ENCODE data around the gene CMTM8. TPM values are rescaled to one million over a fixed set of nuclear protein-coding genes. Genes with fewer than 3 reads are reported as not detected.
"Not testable (repeated sequence)": the region's sequence is repeated elsewhere in the genome, so short reads cannot be mapped to it uniquely, and the experiment has no call there.

The CMTM8 gene
- total RNA-seq, 2 experiments from 2014 or later: 5.7 to 6.2 TPM

DNA sequence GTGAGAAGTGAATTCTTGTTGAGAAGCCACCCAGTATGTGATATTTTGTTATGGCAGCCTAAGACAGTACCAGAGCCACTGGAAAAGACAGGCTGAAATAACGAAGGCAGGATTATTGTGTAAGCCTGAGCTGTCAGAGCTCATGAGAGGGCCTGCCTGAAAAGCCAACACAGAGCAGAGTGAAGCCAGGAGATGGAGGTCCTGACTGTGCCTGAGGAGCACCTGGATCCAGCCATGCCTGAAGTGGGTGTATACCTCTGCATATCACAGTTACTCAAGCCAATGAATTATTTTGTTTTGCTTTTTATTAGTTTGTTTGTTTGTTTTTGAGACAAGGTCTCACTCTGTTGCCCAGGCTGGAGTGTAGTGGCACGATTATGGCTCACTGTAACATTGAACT lies 149.0 kb downstream of the CMTM8 start:
- peaks cover 8% of the 10 kb centered on the region for H3K27me3 Mint-ChIP-seq
- no peak overlapping the region for H3K27ac Mint-ChIP-seq
- no peaks in the 10 kb centered on the region for H3K9me3 Mint-ChIP-seq
- no peak for DNase-seq
- H3K36me3 Mint-ChIP-seq (ENCODE audit: low read depth): peaks cover 3% of the 10 kb centered on the region
- H3K4me1 Mint-ChIP-seq: peaks cover 14% of the 10 kb centered on the region
- CTCF ChIA-PET: interaction anchor here (1.3 to 1.5 kb wide), 2 partner anchors 11 to 12 kb away, joined by 4 to 9 read pairs; no protein-coding TSS in a partner anchor
- POLR2A ChIA-PET: interaction anchor here (1.2 to 1.3 kb wide), 2 partner anchors 11 to 281 kb away, joined by 3 to 5 read pairs; partner anchors contain the start of gene GPD1L
- H3K4me3 Mint-ChIP-seq: no peak overlapping the region

GRCh38 chr3:32389577-32389976 lies 151.1 kb downstream of the CMTM8 start:
- POLR2A ChIA-PET, H3K4me3 Mint-ChIP-seq, H3K27me3 Mint-ChIP-seq, H3K9me3 Mint-ChIP-seq, H3K27ac Mint-ChIP-seq, DNase-seq: not testable (repeated sequence)
- Mint-ChIP-seq H3K4me1 (peaks cover 29% of the 10 kb centered on the region), H3K36me3 (ENCODE audit: low read depth) (peaks cover 21% of the 10 kb centered on the region)
- CTCF ChIA-PET: interaction anchor here (0.7 to 3.5 kb wide), 4 partner anchors 14 to 151 kb away, joined by 4 to 23 read pairs (median 6); partner anchors contain the start of gene CMTM8

GRCh38 chr3:32391643-32392535 lies 153.4 kb downstream of the CMTM8 start, which contains the start of gene CMTM7:
CMTM7 (plus strand) TSS chr3:32391853; CDS start chr3:32391907, 54 bp downstream.
- Mint-ChIP-seq H3K27me3 (no peaks in the 10 kb centered on the region), H3K27ac (peak within 1 kb of the TSS; percentile 90), H3K4me3 (peak within 1 kb of the TSS; percentile 97), H3K36me3 (ENCODE audit: low read depth) (peaks cover 27% of the 10 kb centered on the region), H3K9me3 (no peaks in the 10 kb centered on the region), H3K4me1 (peaks cover 52% of the 10 kb centered on the region)
- ChIA-PET CTCF (interaction anchor here (1.0 to 3.5 kb wide), 7 partner anchors 9 to 117 kb away, joined by 4 to 23 read pairs (median 8); no protein-coding TSS in a partner anchor), POLR2A (interaction anchor here (0.9 to 3.1 kb wide), 17 partner anchors 8 to 859 kb away, joined by 3 to 18 read pairs (median 5); partner anchors contain the start of genes CMTM6 and STT3B)
- peak; percentile 74 for DNase-seq

DNA sequence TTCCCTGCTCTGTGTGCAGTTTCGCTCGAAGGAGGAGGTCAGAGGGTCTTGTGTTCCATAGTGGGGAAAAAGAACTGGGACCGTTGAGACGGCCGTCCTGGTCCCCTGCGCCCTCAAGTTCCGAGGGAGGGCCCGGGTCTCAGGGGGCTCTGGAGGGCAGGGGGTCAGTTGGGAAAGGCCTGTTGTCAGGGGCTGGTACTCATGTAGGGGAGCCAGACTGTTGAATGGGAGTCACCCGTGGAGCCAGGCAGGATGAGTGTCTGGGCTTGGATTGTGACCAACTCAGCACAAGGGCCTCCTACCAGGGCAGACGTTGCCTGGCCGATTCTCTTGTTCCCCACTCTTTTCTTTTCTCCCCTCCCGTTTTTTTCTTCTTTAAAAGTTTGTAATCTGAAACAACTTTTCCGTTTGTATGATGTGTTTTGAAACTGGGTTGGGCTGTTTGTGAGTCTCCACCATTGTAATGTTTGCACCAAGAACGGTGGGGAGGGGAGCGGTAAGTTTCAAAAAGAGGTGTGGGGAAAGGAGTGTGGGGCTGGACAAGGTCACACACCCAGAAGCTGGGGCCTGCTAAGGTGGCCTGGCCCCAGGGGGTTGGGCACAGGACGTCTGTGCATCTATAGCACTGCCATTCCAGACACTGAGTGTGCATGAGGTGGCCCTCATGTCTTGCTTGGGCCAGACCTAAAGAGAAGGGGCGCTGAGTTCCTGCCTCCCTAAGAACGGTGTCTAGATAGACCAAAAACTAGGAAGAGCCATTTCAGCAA lies 154.2 kb downstream of the CMTM8 start:
- H3K4me1 Mint-ChIP-seq: peaks cover 55% of the 10 kb centered on the region
- H3K36me3 Mint-ChIP-seq (ENCODE audit: low read depth): peaks cover 27% of the 10 kb centered on the region
- ChIA-PET CTCF (interaction anchor here (3.5 kb wide), 1 partner anchor 17 kb away, joined by 23 read pairs; no protein-coding TSS in a partner anchor), POLR2A (interaction anchor here (0.9 to 3.1 kb wide), 10 partner anchors 8 to 109 kb away, joined by 3 to 18 read pairs (median 6); partner anchors contain the start of gene CMTM6)
- H3K27me3 Mint-ChIP-seq: no peaks in the 10 kb centered on the region
- peak overlapping the region; percentile 97 for H3K4me3 Mint-ChIP-seq
- peak overlapping the region; percentile 90 for H3K27ac Mint-ChIP-seq
- peak; percentile 36 for DNase-seq
- no peaks in the 10 kb centered on the region for H3K9me3 Mint-ChIP-seq

DNA sequence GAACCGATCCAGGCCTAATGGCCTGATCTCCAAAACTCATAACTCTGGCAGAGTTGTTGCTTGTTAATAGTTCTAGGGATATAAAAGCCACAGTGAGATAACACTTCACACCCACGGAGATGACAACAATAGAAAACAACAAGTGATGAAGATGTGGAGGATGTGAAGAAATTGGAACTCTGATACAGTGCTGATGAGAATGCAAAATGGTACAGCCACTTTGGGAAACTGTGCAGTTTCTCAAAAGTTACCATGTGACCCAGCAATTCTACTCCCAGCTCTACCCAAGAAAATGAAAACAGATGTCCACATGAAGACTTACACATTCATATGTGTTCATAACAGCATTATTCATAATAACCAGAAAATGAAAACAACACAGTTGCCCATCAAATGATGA lies 157.0 kb downstream of the CMTM8 start:
- ChIA-PET CTCF (interaction anchor here (1.0 to 5.7 kb wide), 5 partner anchors 12 to 72 kb away, joined by 3 to 45 read pairs (median 10); no protein-coding TSS in a partner anchor), POLR2A (interaction anchor here (1.2 to 3.5 kb wide), 6 partner anchors 21 to 107 kb away, joined by 3 to 10 read pairs (median 4); partner anchors contain the start of gene CMTM6)
- H3K9me3 Mint-ChIP-seq: no peaks in the 10 kb centered on the region
- H3K4me1 Mint-ChIP-seq: peaks cover 72% of the 10 kb centered on the region
- H3K36me3 Mint-ChIP-seq (ENCODE audit: low read depth): peaks cover 27% of the 10 kb centered on the region
- no peaks in the 10 kb centered on the region for H3K27me3 Mint-ChIP-seq
- H3K27ac Mint-ChIP-seq: no peak overlapping the region
- no peak overlapping the region for H3K4me3 Mint-ChIP-seq
- no peak for DNase-seq

DNA sequence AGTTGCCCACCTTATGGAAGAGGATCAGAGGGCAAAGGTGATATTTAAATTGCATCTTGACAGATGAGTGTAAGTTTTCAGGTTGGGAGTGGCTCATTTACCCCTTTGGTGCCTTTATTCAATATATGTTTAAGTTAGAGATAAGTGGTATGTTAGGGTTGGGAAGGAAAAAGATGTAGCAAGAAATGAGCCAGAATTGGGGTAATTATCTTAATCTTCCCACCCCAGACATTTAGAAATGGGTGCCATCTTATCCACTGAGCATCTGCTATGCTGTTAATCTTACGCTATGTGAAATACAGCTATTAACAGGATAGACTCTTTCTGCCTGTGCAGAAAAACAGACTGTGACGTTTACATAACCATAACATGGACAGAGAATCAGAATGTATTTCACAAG lies 159.5 kb downstream of the CMTM8 start:
- CTCF ChIA-PET: interaction anchor here (1.2 to 5.7 kb wide), 4 partner anchors 17 to 70 kb away, joined by 3 to 45 read pairs (median 12); no protein-coding TSS in a partner anchor

DNA sequence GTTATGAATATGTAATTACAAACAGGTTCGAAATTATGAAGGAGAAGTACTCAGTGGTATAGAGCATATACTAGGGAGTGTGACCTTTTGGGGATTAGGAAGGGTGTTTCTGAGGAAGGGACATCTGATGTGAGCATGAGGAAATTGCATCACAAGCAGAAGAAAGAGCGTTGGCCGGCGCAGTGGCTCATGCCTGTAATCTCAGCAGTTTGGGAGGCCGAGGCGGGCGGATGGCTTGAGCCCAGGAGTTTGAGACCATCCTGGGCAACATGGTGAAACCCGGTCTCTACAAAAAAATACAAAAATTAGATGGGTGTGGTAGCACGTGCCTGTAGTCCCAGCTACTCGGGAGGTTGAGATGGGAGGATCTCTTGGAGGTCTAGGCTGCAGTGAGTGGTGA lies 160.1 kb downstream of the CMTM8 start:
- no peaks in the 10 kb centered on the region for H3K9me3 Mint-ChIP-seq
- DNase-seq: no peak
- CTCF ChIA-PET: interaction anchor here (2.4 to 5.7 kb wide), 3 partner anchors 22 to 70 kb away, joined by 8 to 45 read pairs (median 15); no protein-coding TSS in a partner anchor
- POLR2A ChIA-PET: no interaction called here
- no peak overlapping the region for H3K4me3 Mint-ChIP-seq
- H3K27me3 Mint-ChIP-seq: no peaks in the 10 kb centered on the region
- no peak overlapping the region for H3K27ac Mint-ChIP-seq
- H3K4me1 Mint-ChIP-seq: peaks cover 77% of the 10 kb centered on the region
- peaks cover 16% of the 10 kb centered on the region for H3K36me3 Mint-ChIP-seq (ENCODE audit: low read depth)

More for the DNA sequence above, 159.5 kb downstream of the CMTM8 start:
- Mint-ChIP-seq H3K27me3 (no peaks in the 10 kb centered on the region), H3K27ac (no peak overlapping the region), H3K4me1 (peaks cover 77% of the 10 kb centered on the region), H3K36me3 (ENCODE audit: low read depth) (peaks cover 22% of the 10 kb centered on the region), H3K9me3 (no peaks in the 10 kb centered on the region), H3K4me3 (no peak overlapping the region)
- POLR2A ChIA-PET: no interaction called here
- no peak for DNase-seq

- Mint-ChIP-seq H3K9me3 (no peaks in the 10 kb centered on the region), H3K27ac (peak overlapping the region; percentile 37), H3K4me1 (peaks cover 75% of the 10 kb centered on the region), H3K4me3 (no peak overlapping the region), H3K36me3 (ENCODE audit: low read depth) (peaks cover 12% of the 10 kb centered on the region), H3K27me3 (no peaks in the 10 kb centered on the region)
- peak; percentile 45 for DNase-seq
- CTCF ChIA-PET: interaction anchor here (0.6 to 5.7 kb wide), 10 partner anchors 14 to 81 kb away, joined by 3 to 45 read pairs (median 4); no protein-coding TSS in a partner anchor
- POLR2A ChIA-PET: interaction anchor here (2.0 kb wide), 1 partner anchor 8 kb away, joined by 18 read pairs; the partner anchor contains the start of gene CMTM7
These were observed 160.6 kb downstream of the CMTM8 start for GRCh38 chr3:32399030-32399620.

- CTCF ChIA-PET: interaction anchor here (0.8 to 2.4 kb wide), 5 partner anchors 10 to 226 kb away, joined by 3 to 16 read pairs (median 4); partner anchors contain the start of gene CMTM7
- peak overlapping the region; percentile 96 for H3K27ac Mint-ChIP-seq
- no peak for DNase-seq
- H3K27me3 Mint-ChIP-seq: no peaks in the 10 kb centered on the region
- peaks cover 19% of the 10 kb centered on the region for H3K36me3 Mint-ChIP-seq (ENCODE audit: low read depth)
- peak overlapping the region; percentile 78 for H3K4me3 Mint-ChIP-seq
- peaks cover 58% of the 10 kb centered on the region for H3K4me1 Mint-ChIP-seq
- no peaks in the 10 kb centered on the region for H3K9me3 Mint-ChIP-seq
- POLR2A ChIA-PET: interaction anchor here (0.8 to 2.0 kb wide), 5 partner anchors 10 to 59 kb away, joined by 3 to 18 read pairs (median 5); partner anchors contain the start of gene CMTM7
These were observed 162.6 kb downstream of the CMTM8 start for GRCh38 chr3:32401126-32401525.

DNA sequence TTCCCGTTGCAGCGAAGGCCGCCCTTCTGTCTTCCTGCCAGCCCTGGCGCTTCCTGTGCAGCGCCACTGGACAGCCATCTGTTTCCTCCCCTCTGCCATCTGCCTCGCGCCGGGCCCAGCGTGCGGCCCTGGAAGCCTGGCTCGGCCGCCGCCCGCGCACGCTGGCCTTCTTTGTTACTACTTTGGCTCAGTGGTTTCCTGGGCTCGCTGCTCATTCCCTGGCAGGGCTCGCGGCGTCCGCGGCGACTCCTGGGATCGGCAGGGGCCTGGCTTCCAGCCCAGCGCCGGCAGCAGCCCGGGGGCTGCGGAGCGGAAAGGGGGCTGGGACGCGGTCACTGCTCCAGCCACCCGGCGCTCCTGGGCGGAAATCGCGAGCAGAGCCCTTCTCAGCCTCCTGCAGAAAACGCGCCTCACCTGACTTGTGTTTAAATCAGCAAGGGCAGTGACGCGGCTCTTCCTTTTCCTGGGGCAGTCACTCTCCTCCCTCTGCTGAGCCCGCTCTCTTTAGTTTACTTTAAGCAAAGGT lies 163.1 kb downstream of the CMTM8 start:
- no peaks in the 10 kb centered on the region for H3K27me3 Mint-ChIP-seq
- peak overlapping the region; percentile 96 for H3K27ac Mint-ChIP-seq
- H3K4me1 Mint-ChIP-seq: peaks cover 58% of the 10 kb centered on the region
- ChIA-PET CTCF (interaction anchor here (0.8 to 2.4 kb wide), 4 partner anchors 11 to 66 kb away, joined by 3 to 16 read pairs (median 6); partner anchors contain the start of gene CMTM7), POLR2A (interaction anchor here (0.6 to 2.0 kb wide), 7 partner anchors 9 to 59 kb away, joined by 3 to 18 read pairs (median 5); partner anchors contain the start of gene CMTM7)
- peaks cover 22% of the 10 kb centered on the region for H3K36me3 Mint-ChIP-seq (ENCODE audit: low read depth)
- H3K4me3 Mint-ChIP-seq: peak overlapping the region; percentile 78
- H3K9me3 Mint-ChIP-seq: no peaks in the 10 kb centered on the region
- peak; percentile 71 for DNase-seq

GRCh38 chr3:32403663-32404062 lies 165.2 kb downstream of the CMTM8 start:
- CTCF ChIA-PET: interaction anchor here (1.3 to 2.0 kb wide), 2 partner anchors 11 to 64 kb away, joined by 4 to 8 read pairs; no protein-coding TSS in a partner anchor
- peaks cover 23% of the 10 kb centered on the region for H3K36me3 Mint-ChIP-seq (ENCODE audit: low read depth)
- H3K9me3 Mint-ChIP-seq: no peaks in the 10 kb centered on the region
- no peak for DNase-seq
- H3K4me3 Mint-ChIP-seq: no peak overlapping the region
- H3K27ac Mint-ChIP-seq: no peak overlapping the region
- no peaks in the 10 kb centered on the region for H3K27me3 Mint-ChIP-seq
- POLR2A ChIA-PET: interaction anchor here (1.3 kb wide), 1 partner anchor 11 kb away, joined by 4 read pairs; no protein-coding TSS in a partner anchor
- H3K4me1 Mint-ChIP-seq: peaks cover 50% of the 10 kb centered on the region
